SK-N-MC (cell line): Measurements from ENCODE around the gene CD83.

Experiments used
- EZH2 ChIP-seq: fragments of 200-600 bp; sonication (generic); IDR thresholded peaks from one replicate; pipeline ENCODE4 v1.6.1; 2017; ENCODE audit warnings: antibody characterized with exemption
- FOXP2 ChIP-seq: optimal IDR thresholded peaks from 2 replicates; pipeline ENCODE3; 2011; ENCODE audit warnings: mild to moderate bottlenecking, moderate library complexity; ENCODE audit not compliant: insufficient read depth; ENCODE audit errors: extremely low read length, control extremely low read depth
- POLR2AphosphoS5 ChIP-seq: IDR thresholded peaks from 2 replicates; pipeline ENCODE4 v1.6.1; 2012; ENCODE audit warnings: mild to moderate bottlenecking, low read depth, low read length, borderline replicate concordance

DNA sequence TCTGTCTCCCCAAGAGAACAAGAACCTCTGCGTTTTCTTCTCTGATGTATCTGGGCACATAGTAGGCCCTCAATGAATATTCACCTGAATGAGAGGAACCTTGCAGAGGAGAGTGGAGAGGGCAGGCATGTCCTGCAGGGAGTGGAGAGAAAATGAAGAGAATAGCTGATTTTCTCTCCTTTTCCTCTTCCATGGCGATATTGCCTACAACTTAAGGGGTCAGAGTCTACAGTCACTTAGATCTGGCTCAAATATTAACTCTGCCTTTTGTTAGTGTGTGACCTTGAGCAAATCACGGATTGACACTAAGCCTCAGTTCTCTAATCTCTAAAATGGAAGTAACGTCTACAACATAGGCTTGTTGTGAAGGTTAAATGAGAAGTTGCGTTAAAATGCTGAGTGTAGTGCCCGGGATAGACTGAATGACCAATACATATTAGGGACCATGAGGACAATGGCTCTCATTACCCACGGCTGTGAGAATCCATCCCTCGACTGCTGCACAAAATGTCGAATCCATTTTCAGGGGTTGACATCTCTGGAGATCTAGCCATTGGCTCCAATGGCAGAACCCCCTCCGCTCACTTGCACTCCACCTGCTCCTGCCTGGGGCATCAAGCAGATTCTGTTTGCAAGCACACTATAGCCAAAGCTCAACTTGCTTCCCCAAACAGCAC lies 14.8 kb downstream of the CD83 start:
- TF ChIP-seq POLR2AphosphoS5 (no peak), EZH2 (no peak), FOXP2 (no peak)
